ENCODE measurements around the gene PSMB7. TPM values are rescaled to one million over a fixed set of nuclear protein-coding genes. Genes with fewer than 3 reads are reported as not detected.

Gene PSMB7
- total and polyA plus RNA-seq, 2 of the 13 experiments (the other 11 are each of a cell fraction or from before 2014, with no cell fraction given), result 259 to 291 TPM

- Histone ChIP-seq H3K27me3 (ENCODE audit: control insufficient read depth in 1 of 2, insufficient read depth in 2 of 2, low read length in 2 of 2) (no peaks in the 10 kb centered on the region), H3K4me1 (ENCODE audit: insufficient read depth, low read length) (peaks cover 42% of the 10 kb centered on the region), H3K36me3 (replicated peaks in 1 of 2; ENCODE audit: control insufficient read depth in 1 of 2, insufficient read depth in 2 of 2, low read length in 2 of 2) (peaks cover 7 to 39% of the 10 kb centered on the region in 2 experiments), H2AFZ (ENCODE audit: low read length) (no peak overlapping the region), H4K20me1 (ENCODE audit: insufficient read depth, low read length) (no peaks in the 10 kb centered on the region), H3K9ac (ENCODE audit: insufficient read depth, low read depth, low read length) (no peak overlapping the region), H3K79me2 (ENCODE audit: insufficient read depth, low read length) (peaks cover 88% of the 10 kb centered on the region), H3K4me3 (replicated peaks in 1 of 3; ENCODE audit: insufficient read depth in 1 of 3, low read depth in 2 of 3, low read length in 3 of 3) (no peak overlapping the region), H3K9me3 (ENCODE audit: low read length) (no peaks in the 10 kb centered on the region), H3K27ac (ENCODE audit: extremely low read length, insufficient read depth, low read length) (no peak overlapping the region), H3K4me2 (ENCODE audit: low read depth, low read length) (no peak overlapping the region)
- ChIA-PET CTCF (ENCODE audit: low intra/inter-chr PET ratio, low total read pairs) (no interaction called here), POLR2A (interaction anchor here (2.1 kb wide), 1 partner anchor 8 kb away, joined by 5 read pairs; no protein-coding TSS in a partner anchor)
- ATAC-seq (no peak), FAIRE-seq (no peak), DNase-seq (ENCODE audit: low spot score) (no peak)
- intact Hi-C loops (cut with micrococcal nuclease; ENCODE audit: unreplicated experiment), result loop anchor here (5.0 kb wide), 1 partner anchor 262 kb away; no protein-coding TSS in a partner anchor
- TF ChIP-seq ZNF558 (CRISPR knock-in tag; IDR thresholded peaks at IDR 0.05; ENCODE audit: borderline replicate concordance) (no peak), TRIM24 (CRISPR knock-in tag; IDR thresholded peaks at IDR 0.05) (no peak), RERE (CRISPR knock-in tag; IDR thresholded peaks at IDR 0.05; ENCODE audit: low read depth) (no peak), HOXA7 (CRISPR knock-in tag; IDR thresholded peaks at IDR 0.05) (no peak), NFE2 (CRISPR knock-in tag; IDR thresholded peaks at IDR 0.05) (no peak), ZNF607 (CRISPR knock-in tag; IDR thresholded peaks at IDR 0.05; ENCODE audit: borderline replicate concordance) (no peak), CERS6 (CRISPR knock-in tag; IDR thresholded peaks at IDR 0.05) (no peak), MTA1 (CRISPR knock-in tag; IDR thresholded peaks at IDR 0.05; ENCODE audit: borderline replicate concordance) (no peak), ZNF180 (CRISPR knock-in tag; IDR thresholded peaks at IDR 0.05; ENCODE audit: borderline replicate concordance, low read depth) (no peak)
- TF ChIP-seq, protein P1, sequence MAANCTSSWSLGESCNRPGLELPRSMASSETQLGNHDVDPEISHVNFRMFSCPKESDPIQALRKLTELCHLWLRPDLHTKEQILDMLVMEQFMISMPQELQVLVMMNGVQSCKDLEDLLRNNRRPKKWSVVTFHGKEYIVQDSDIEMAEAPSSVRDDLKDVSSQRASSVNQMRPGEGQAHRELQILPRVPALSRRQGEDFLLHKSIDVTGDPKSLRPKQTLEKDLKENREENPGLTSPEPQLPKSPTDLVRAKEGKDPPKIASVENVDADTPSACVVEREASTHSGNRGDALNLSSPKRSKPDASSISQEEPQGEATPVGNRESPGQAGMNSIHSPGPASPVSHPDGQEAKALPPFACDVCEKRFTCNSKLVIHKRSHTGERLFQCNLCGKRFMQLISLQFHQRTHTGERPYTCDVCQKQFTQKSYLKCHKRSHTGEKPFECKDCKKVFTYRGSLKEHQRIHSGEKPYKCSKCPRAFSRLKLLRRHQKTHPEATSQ (CRISPR knock-in tag; IDR thresholded peaks at IDR 0.05; ENCODE audit: borderline replicate concordance), result no peak
- TF ChIP-seq, protein P2, sequence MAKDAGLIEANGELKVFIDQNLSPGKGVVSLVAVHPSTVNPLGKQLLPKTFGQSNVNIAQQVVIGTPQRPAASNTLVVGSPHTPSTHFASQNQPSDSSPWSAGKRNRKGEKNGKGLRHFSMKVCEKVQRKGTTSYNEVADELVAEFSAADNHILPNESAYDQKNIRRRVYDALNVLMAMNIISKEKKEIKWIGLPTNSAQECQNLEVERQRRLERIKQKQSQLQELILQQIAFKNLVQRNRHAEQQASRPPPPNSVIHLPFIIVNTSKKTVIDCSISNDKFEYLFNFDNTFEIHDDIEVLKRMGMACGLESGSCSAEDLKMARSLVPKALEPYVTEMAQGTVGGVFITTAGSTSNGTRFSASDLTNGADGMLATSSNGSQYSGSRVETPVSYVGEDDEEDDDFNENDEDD (CRISPR knock-in tag; IDR thresholded peaks at IDR 0.05; ENCODE audit: borderline replicate concordance), result no peak
- TF ChIP-seq, protein P3, sequence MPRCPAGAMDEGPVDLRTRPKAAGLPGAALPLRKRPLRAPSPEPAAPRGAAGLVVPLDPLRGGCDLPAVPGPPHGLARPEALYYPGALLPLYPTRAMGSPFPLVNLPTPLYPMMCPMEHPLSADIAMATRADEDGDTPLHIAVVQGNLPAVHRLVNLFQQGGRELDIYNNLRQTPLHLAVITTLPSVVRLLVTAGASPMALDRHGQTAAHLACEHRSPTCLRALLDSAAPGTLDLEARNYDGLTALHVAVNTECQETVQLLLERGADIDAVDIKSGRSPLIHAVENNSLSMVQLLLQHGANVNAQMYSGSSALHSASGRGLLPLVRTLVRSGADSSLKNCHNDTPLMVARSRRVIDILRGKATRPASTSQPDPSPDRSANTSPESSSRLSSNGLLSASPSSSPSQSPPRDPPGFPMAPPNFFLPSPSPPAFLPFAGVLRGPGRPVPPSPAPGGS (CRISPR knock-in tag; IDR thresholded peaks at IDR 0.05), result no peak
- no TSS peak for BruUV-seq (replicated peaks)
- 95% methylated on average over 2 of the region's 2 CpGs for WGBS (ENCODE audit: low lambda C conversion rate)
- in situ Hi-C loops (cut with HindIII; ENCODE audit: extremely low pct_ligation_motif_present, low pct_unique_long_range_greater_than_20kb), result no loop called here
Observed at GRCh38 chr9:124394167-124394566, 21.1 kb downstream of the PSMB7 start.
